ACC112 (cell line): ENCODE data around the gene DLEU7.

ENCODE experiments used
- H2AFZ ChIP-seq: fragments of 200-600 bp; sonication (generic); one replicate; pipeline ENCODE4 v1.6.0; 2017; ENCODE audit warnings: antibody characterized with exemption, low read length; ENCODE audit not compliant: unreplicated experiment
- H3K27ac ChIP-seq: fragments of 200-600 bp; sonication (generic); 2 replicates; pipeline ENCODE4 v1.5.1; 2014; ENCODE audit warnings: low read depth, mild to moderate bottlenecking, antibody characterized with exemption, low read length, moderate library complexity
- H3K27me3 ChIP-seq: fragments of 200-600 bp; sonication (generic); 2 replicates; pipeline ENCODE4 v1.6.1; 2014; ENCODE audit warnings: mild to moderate bottlenecking, antibody characterized with exemption, low read length, moderate library complexity, mixed read lengths; ENCODE audit not compliant: insufficient read depth
- H3K36me3 ChIP-seq: fragments of 200-600 bp; sonication (generic); 2 replicates; pipeline ENCODE4 v1.6.1; 2016; ENCODE audit warnings: mild to moderate bottlenecking, antibody characterized with exemption, low read length, moderate library complexity, mixed read lengths; ENCODE audit not compliant: insufficient read depth
- H3K4me1 ChIP-seq: fragments of 200-600 bp; sonication (generic); one replicate; pipeline ENCODE4 v1.6.1; 2016; ENCODE audit warnings: low read length, mixed read lengths; ENCODE audit not compliant: insufficient read depth, unreplicated experiment, control insufficient read depth
- H3K4me3 ChIP-seq: fragments of 200-600 bp; sonication (generic); 2 replicates; pipeline ENCODE4 v1.5.1; 2014; ENCODE audit warnings: mild to moderate bottlenecking, low read depth, low read length
- H3K79me2 ChIP-seq: fragments of 200-600 bp; sonication (generic); one replicate; pipeline ENCODE4 v1.6.0; 2016; ENCODE audit warnings: low read length; ENCODE audit not compliant: control insufficient read depth, unreplicated experiment, insufficient read depth

DLEU7 gene

DNA sequence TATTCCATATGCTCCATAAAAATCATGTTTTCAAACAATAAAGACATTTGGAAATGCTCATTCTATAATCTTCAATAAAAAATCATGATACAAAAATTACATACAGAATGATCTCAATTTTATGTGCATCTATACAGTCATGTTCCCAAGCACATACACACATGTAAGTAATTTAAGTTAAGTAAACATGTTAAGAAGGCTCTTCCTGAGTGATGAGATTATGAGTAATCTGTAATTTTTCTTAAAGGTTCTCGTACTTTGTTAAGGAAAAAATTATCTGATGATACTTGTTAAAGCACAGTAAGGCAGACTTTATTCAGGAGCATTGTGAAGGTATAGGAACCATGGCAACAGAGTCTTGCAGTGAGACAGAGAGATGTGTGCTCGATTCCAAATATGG is 30.0 kb upstream of the DLEU7 start:
- Histone ChIP-seq H3K4me1 (no peaks in the 10 kb centered on the region), H2AFZ (no peak overlapping the region), H3K4me3 (no peak overlapping the region), H3K27me3 (no peaks in the 10 kb centered on the region; the same call in 1 of the 2 replicates), H3K79me2 (no peaks in the 10 kb centered on the region), H3K36me3 (no peaks in the 10 kb centered on the region), H3K27ac (no peak overlapping the region)

DNA sequence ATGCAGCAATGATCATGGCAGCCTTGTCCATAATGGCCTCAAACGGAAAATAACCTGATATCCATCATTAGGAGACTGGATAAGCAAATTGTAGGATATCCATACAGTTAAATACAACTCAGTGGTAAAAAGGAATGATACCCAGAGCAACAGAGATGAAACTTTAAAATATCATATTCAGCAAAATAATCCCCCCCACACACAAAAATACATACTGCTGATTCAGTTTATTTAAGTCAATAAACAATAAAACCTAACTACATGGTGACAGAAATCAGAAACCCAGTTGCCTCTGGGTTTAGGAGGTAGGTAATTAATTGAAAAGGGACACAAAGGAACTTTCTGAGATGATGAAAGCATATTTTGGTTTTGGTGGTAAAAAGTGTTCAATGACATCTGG is 27.9 kb upstream of the DLEU7 start:
- Histone ChIP-seq H3K4me1 (no peaks in the 10 kb centered on the region), H3K27ac (no peak overlapping the region), H3K4me3 (no peak overlapping the region), H3K36me3 (no peaks in the 10 kb centered on the region), H3K79me2 (no peaks in the 10 kb centered on the region), H2AFZ (no peak overlapping the region), H3K27me3 (no peaks in the 10 kb centered on the region; the same call in 1 of the 2 replicates)

- no peaks in the 10 kb centered on the region for H3K4me1 ChIP-seq
Measured at GRCh38 chr13:50867637-50867945, 24.1 kb upstream of the DLEU7 start.

GRCh38 chr13:50866817-50867636 is 23.5 kb upstream of the DLEU7 start:
- peaks cover 9% of the 10 kb centered on the region; the same call in 1 of the 2 replicates for H3K27me3 ChIP-seq
- no peaks in the 10 kb centered on the region for H3K4me1 ChIP-seq
- no peak overlapping the region for H2AFZ ChIP-seq
- no peak overlapping the region for H3K27ac ChIP-seq
- no peaks in the 10 kb centered on the region for H3K36me3 ChIP-seq
- no peaks in the 10 kb centered on the region for H3K79me2 ChIP-seq
- H3K4me3 ChIP-seq: no peak overlapping the region

More at GRCh38 chr13:50867637-50867945, 24.1 kb upstream of the DLEU7 start:
- H3K79me2 ChIP-seq: no peaks in the 10 kb centered on the region
- no peak overlapping the region for H3K27ac ChIP-seq
- no peaks in the 10 kb centered on the region for H3K36me3 ChIP-seq
- peaks cover 4% of the 10 kb centered on the region; the same call in 1 of the 2 replicates for H3K27me3 ChIP-seq
- H3K4me3 ChIP-seq: no peak overlapping the region
- no peak overlapping the region for H2AFZ ChIP-seq

DNA sequence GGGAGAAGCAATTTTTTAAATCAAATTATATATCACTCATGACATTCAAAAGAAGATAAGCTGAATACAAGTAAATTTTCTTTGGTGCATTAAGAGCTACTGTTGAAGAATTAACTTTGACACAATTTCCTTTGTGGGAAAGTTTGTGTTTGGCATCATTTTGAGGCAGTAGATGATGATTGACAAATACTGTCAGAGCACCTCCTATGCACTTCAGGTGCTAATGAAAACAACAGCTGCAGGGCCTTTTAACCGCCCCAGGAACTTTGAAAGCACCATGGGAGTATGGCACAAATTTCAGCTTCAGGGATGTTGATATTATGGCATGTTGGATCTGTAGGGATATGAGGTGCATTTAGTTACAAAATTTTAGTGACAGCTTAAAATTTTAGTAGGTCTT is 21.0 kb upstream of the DLEU7 start:
- no peaks in the 10 kb centered on the region for H3K36me3 ChIP-seq
- H3K27ac ChIP-seq: no peak overlapping the region
- no peaks in the 10 kb centered on the region for H3K79me2 ChIP-seq
- H2AFZ ChIP-seq: no peak overlapping the region
- peaks cover 16% of the 10 kb centered on the region; the same call in 1 of the 2 replicates for H3K27me3 ChIP-seq
- H3K4me1 ChIP-seq: no peaks in the 10 kb centered on the region
- no peak overlapping the region for H3K4me3 ChIP-seq

GRCh38 chr13:50855681-50856080 is 12.2 kb upstream of the DLEU7 start:
- Histone ChIP-seq H3K79me2 (no peaks in the 10 kb centered on the region), H3K4me1 (no peaks in the 10 kb centered on the region), H3K4me3 (no peak overlapping the region), H2AFZ (no peak overlapping the region), H3K27ac (no peak overlapping the region), H3K36me3 (no peaks in the 10 kb centered on the region), H3K27me3 (peaks cover 62% of the 10 kb centered on the region)

DNA sequence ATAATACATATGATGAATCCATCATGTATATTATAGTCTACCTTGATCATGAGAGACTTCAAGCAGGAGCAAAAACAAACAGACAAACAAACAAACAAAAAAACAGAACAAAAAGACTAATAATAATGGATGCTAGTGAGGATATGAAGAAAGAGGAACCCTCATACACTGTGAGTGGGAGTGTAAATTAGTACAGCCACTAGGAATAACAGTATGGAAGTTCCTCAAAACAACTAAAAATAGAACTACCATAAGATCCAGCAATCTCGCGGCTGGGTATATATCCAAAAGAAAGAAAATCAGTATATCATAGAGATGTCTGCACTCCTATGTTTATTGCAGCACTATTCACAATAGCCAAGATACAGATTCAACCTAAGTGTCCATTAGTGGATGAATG is 7.0 kb upstream of the DLEU7 start:
- H3K79me2 ChIP-seq: no peaks in the 10 kb centered on the region
- H2AFZ ChIP-seq: no peak overlapping the region
- no peaks in the 10 kb centered on the region for H3K36me3 ChIP-seq
- H3K4me3 ChIP-seq: no peak overlapping the region
- H3K27me3 ChIP-seq: peaks cover 23% of the 10 kb centered on the region
- H3K27ac ChIP-seq: no peak overlapping the region
- no peaks in the 10 kb centered on the region for H3K4me1 ChIP-seq

DNA sequence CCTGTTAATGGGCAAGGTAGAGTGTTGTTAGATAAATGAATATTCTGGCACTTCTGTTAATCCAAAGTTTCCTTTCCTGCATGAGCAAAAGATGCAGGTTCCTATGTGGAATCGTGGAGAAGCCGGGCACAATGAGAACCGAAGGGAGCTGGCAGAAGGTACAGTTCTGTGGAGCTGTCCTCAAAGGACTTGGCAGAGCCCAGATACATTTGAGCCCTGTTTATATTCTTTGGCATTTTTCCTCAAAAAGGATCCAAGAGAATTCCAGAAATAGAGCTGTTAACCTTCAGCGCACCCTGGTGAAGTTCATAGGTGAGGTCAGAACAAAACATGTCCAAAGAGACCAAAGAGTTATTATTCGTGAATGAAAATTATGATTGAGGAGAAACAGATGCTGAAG is 4.0 kb upstream of the DLEU7 start:
- H3K4me3 ChIP-seq: no peak overlapping the region
- no peak overlapping the region for H3K27ac ChIP-seq
- peaks cover 23% of the 10 kb centered on the region for H3K27me3 ChIP-seq
- no peaks in the 10 kb centered on the region for H3K36me3 ChIP-seq
- no peaks in the 10 kb centered on the region for H3K79me2 ChIP-seq
- no peaks in the 10 kb centered on the region for H3K4me1 ChIP-seq
- no peak overlapping the region for H2AFZ ChIP-seq

DNA sequence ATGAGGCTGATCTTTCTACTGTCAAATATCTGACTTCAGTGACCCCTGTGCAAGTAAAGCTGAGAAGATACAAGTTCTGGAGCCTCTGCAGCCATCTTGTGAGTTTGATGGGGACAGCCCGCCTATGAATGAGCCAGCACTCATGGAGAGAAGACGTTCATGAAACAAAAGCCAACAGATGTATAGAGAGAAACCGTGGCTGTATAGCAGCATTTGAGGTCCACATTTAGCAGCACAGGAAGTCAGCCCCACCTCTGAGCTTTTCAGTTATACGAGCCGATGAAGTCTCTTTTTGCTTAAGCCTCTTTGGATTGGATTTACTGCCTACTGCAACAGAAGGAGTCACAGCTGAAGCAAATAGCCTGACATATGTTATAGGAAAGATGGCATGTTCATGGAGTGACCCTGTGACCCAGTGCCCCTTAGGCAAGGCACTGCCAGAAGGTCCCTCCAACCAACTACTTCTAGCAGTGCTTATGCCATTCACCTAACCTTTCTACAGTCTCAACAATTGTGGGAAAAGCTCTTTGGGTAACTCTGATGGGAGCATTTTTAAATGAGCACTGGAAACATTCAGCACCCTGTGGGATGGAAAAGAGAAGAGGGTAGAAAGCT is 3.5 kb upstream of the DLEU7 start:
- Histone ChIP-seq H3K36me3 (no peaks in the 10 kb centered on the region), H3K4me3 (no peak overlapping the region), H3K79me2 (no peaks in the 10 kb centered on the region), H3K27me3 (peaks cover 22% of the 10 kb centered on the region), H2AFZ (no peak overlapping the region), H3K27ac (no peak overlapping the region), H3K4me1 (no peaks in the 10 kb centered on the region)

GRCh38 chr13:50845211-50845610 is 1.7 kb upstream of the DLEU7 start:
- no peak overlapping the region for H3K4me3 ChIP-seq
- H3K27ac ChIP-seq: no peak overlapping the region
- H3K4me1 ChIP-seq: no peaks in the 10 kb centered on the region
- H2AFZ ChIP-seq: no peak overlapping the region
- H3K27me3 ChIP-seq: peaks cover 28% of the 10 kb centered on the region
- no peaks in the 10 kb centered on the region for H3K36me3 ChIP-seq
- no peaks in the 10 kb centered on the region for H3K79me2 ChIP-seq
